Colonic mucosa (tissue), 4 donors: ENCODE results near the gene DHX8. TPM values are rescaled to one million over a fixed set of nuclear protein-coding genes. Genes with fewer than 3 reads are reported as not detected.

Experiments
- DNase-seq: peaks from one replicate; pipeline ENCODE4 v3.0.0-alpha.2; 2020
- H3K27ac ChIP-seq: fragments of 200-600 bp; one replicate; pipeline ENCODE4 v1.8.0; 2021
- H3K27me3 ChIP-seq: fragments of 200-600 bp; one replicate; pipeline ENCODE4 v1.8.0; 2021
- H3K36me3 ChIP-seq: fragments of 200-600 bp; one replicate; pipeline ENCODE4 v1.8.0; 2021
- H3K4me1 ChIP-seq: fragments of 200-600 bp; one replicate; pipeline ENCODE4 v1.8.0; 2021; ENCODE audit warnings: mild to moderate bottlenecking
- H3K4me3 ChIP-seq: fragments of 200-600 bp; one replicate; pipeline ENCODE4 v1.8.0; 2021
- H3K9ac ChIP-seq, 2 donors: one replicate each; pipeline ENCODE4 v1.7.0; 2013; ENCODE audit warnings: control low read depth in 2 of 2, low read depth in 2 of 2, low read length in 2 of 2
- H3K9me3 ChIP-seq: fragments of 200-600 bp; one replicate; pipeline ENCODE4 v1.8.0; 2021
- CTCF ChIP-seq: fragments of 200-600 bp; IDR thresholded peaks from one replicate; pipeline ENCODE4 v1.8.0; 2022; ENCODE audit warnings: antibody characterized with exemption, mild to moderate bottlenecking
- intact Hi-C: fragments of 100-400 bp; cut with DNase I; formaldehyde crosslinking; loops from one replicate; pipeline ENCODE4 v1.14.1; 2022
- total RNA-seq, 2 donors: library from RNA; stranded (reverse); fragmentation: NEBNext Ultra II Directional in 1 of 2; extraction: Animal tissue kit (Norgen Biotek cat#: 25700) in 1 of 2; gene quantifications; one replicate each; pipeline ENCODE4 v1.2.1, GENCODE V29; 2021
- donor health status: healthy.
- donor health status: DM: no; HTN: no; CAD: no.
- donor health status: DM: no; HTN: no; CAD: no.

DHX8 gene
- total RNA-seq, 2 donors from 2014 or later = 44.5 to 47.6 TPM

- TF ChIP-seq CTCF = no peak
- no peak overlapping the region for H3K4me3 ChIP-seq
- no peak overlapping the region for H3K27ac ChIP-seq
- H3K27me3 ChIP-seq = peaks cover 5% of the 10 kb centered on the region
- H3K36me3 ChIP-seq = no peaks in the 10 kb centered on the region
- intact Hi-C loops = no loop called here
- no peak for DNase-seq
- no peaks in the 10 kb centered on the region for H3K4me1 ChIP-seq
- no peaks in the 10 kb centered on the region for H3K9me3 ChIP-seq
- no peak overlapping the region for H3K9ac ChIP-seq
Observed at GRCh38 chr17:43559161-43559816, 75.5 kb downstream of the DHX8 start.

DNA sequence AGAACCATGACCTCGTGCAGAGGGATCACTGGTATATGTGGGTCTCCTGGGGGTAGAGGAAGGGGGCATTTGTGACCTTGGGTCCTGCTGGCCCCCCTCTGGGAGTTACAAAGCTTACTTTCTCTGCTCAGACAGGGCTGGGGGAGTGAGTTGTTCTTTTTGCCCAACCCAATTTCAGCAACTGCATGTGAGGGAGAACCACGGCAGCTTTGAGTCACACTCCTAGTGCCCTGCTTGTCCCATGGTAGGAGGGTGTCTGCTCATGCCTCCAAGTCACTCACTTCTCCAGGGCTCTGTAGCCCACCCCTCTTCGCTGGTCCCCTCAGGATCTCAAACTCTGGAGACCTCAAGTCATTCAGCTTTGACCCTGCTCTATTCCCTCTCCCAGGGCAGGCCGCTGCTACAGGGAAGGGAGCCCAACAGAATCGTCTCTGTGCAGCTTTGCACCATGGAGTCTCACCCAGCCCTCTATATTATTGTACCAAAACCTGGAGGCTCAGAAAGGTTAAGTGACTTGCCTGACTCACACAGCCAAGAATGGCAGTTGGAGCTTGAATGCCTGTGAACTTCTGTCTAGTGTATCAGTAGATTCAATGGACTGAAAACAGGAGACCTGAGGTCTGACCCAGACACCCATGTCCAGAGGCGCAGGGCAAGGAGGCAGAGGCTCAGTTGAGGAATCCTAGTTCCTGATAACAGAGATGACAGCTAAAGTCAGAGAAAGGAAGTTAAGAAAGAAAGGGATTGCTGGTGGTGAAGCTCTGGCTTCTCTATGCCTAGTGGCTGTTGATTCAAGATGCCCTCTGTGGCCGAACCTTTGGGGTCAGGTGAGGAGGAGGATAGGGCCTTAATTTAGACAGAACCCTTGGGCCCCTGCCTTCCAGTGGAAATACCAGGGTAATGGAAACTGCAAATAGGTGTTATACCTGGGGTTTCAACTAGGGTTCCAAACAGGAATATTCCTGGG is 77.0 kb downstream of the DHX8 start:
- Histone ChIP-seq H3K9ac (no peak overlapping the region), H3K4me1 (no peaks in the 10 kb centered on the region), H3K9me3 (no peaks in the 10 kb centered on the region), H3K4me3 (no peak overlapping the region), H3K27ac (no peak overlapping the region), H3K36me3 (no peaks in the 10 kb centered on the region), H3K27me3 (peaks cover 5% of the 10 kb centered on the region)
- no peak for DNase-seq
- intact Hi-C loops = no loop called here
- TF ChIP-seq CTCF = no peak

- no peaks in the 10 kb centered on the region for H3K9me3 ChIP-seq
- intact Hi-C loops = no loop called here
Observed at GRCh38 chr17:43562679-43563599, 79.2 kb downstream of the DHX8 start.

GRCh38 chr17:43563600-43564594 is 80.1 kb downstream of the DHX8 start:
- Histone ChIP-seq H3K27me3 (peaks cover 5% of the 10 kb centered on the region), H3K36me3 (no peaks in the 10 kb centered on the region), H3K9me3 (no peaks in the 10 kb centered on the region), H3K4me1 (no peaks in the 10 kb centered on the region), H3K27ac (no peak overlapping the region), H3K9ac (no peak overlapping the region), H3K4me3 (no peak overlapping the region)
- no peak for TF ChIP-seq CTCF
- intact Hi-C loops = no loop called here
- no peak for DNase-seq

More at GRCh38 chr17:43562679-43563599, 79.2 kb downstream of the DHX8 start:
- Histone ChIP-seq H3K36me3 (no peaks in the 10 kb centered on the region), H3K27ac (no peak overlapping the region), H3K4me1 (no peaks in the 10 kb centered on the region), H3K4me3 (no peak overlapping the region), H3K9ac (no peak overlapping the region), H3K27me3 (peaks cover 5% of the 10 kb centered on the region)
- TF ChIP-seq CTCF = no peak
- DNase-seq = no peak
